Fibroblast of pulmonary artery (primary cell): ENCODE data around the gene KLK15.
"Not testable (repeated sequence)": the region's sequence is repeated elsewhere in the genome, so short reads cannot be mapped to it uniquely, and the experiment has no call there.

Experiments
- DNase-seq: peaks from one replicate; pipeline ENCODE4 v3.0.0-alpha.2; 2010; ENCODE audit warnings: low read depth
- H3K4me3 ChIP-seq: replicated peaks from 2 replicates; pipeline ENCODE4 v1.5.1; 2011; ENCODE audit warnings: low read depth, mild to moderate bottlenecking, control low read depth, low read length, moderate library complexity
- TF ChIP-seq, protein P1 (sequence below): IDR thresholded peaks from 2 replicates; pipeline ENCODE4 v1.5.1; 2011; ENCODE audit warnings: mild to moderate bottlenecking, control low read depth, low read length, inconsistent platforms; ENCODE audit errors: missing control alignments

The KLK15 gene

DNA sequence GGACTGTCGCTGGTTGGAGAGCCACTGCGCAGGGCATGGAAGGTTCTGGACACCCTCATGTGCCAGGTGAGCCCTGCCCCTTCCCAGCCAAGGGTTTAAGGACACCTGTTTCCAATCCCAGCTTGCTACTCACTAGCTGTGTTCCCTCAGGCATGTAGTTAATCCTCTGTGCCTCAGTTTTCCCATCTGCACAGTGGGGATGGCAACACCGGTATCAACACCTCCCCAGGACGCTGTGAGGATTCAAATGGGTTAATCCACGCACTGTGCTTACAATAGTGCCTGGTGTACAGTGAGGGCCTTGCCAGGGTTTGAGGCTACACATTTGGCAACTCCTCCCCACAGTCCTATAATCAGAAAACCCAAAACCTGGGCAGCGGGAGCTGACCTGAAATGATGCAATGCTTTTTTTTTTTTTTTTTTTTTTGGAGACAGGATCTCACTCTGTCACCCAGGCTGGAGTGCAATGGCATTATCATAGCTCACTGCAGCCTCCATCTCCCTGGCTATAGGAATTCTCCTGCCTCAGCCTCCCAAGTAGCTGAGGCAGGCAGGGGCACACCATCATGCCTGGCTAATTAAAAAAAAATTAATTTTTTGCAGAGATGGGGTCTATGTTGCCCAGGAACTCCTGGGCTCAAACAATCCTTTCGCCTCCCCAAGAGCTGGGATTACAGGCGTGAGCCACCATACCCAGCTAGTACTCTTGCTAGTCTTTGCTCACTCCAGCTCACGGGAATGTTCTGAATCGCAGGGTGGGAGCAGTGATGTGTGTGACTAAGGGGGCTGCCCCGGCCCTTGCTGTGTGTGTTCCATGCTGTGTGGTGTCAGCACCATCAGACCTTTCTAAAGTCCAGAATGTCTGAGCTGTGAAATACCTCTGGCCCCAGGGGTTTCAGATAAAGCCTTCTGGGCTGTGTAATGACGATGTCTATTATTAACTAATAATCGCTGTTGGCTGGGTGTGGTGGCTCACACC is 40.8 kb downstream of the KLK15 start:
- DNase-seq: no peak
- TF ChIP-seq, protein P1, sequence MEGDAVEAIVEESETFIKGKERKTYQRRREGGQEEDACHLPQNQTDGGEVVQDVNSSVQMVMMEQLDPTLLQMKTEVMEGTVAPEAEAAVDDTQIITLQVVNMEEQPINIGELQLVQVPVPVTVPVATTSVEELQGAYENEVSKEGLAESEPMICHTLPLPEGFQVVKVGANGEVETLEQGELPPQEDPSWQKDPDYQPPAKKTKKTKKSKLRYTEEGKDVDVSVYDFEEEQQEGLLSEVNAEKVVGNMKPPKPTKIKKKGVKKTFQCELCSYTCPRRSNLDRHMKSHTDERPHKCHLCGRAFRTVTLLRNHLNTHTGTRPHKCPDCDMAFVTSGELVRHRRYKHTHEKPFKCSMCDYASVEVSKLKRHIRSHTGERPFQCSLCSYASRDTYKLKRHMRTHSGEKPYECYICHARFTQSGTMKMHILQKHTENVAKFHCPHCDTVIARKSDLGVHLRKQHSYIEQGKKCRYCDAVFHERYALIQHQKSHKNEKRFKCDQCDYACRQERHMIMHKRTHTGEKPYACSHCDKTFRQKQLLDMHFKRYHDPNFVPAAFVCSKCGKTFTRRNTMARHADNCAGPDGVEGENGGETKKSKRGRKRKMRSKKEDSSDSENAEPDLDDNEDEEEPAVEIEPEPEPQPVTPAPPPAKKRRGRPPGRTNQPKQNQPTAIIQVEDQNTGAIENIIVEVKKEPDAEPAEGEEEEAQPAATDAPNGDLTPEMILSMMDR: no peak
- no peak overlapping the region for H3K4me3 ChIP-seq

DNA sequence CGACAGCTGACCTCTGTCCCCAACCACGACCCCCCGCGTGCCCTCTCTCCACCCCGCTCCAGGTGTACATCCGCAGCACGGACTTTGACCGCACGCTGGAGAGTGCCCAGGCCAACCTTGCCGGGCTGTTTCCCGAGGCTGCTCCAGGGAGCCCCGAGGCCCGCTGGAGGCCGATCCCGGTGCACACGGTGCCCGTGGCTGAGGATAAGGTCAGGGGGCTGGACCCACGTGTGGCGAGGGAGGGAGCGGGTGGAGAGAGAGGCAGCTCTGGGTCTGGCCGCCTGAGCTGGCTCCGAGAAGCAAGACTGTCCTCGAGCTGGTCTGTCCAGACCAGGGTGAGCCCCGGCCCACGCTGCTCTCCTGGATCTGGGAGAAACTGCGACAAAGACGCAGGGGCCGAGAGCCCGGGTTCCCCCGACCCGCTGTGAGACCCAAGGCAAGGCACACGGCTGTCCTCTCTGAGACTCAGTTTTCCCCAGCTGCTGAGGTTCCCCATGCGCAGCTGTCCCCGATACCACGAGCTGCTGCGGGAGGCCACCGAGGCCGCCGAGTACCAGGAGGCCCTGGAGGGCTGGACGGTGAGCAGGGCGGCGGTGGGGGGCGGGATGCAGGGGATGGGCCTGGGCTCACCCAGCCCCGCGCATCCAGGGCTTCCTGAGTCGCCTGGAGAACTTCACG is 41.6 kb downstream of the KLK15 start:
- H3K4me3 ChIP-seq: no peak overlapping the region
- no peak for DNase-seq
- TF ChIP-seq, protein P1: no peak

DNA sequence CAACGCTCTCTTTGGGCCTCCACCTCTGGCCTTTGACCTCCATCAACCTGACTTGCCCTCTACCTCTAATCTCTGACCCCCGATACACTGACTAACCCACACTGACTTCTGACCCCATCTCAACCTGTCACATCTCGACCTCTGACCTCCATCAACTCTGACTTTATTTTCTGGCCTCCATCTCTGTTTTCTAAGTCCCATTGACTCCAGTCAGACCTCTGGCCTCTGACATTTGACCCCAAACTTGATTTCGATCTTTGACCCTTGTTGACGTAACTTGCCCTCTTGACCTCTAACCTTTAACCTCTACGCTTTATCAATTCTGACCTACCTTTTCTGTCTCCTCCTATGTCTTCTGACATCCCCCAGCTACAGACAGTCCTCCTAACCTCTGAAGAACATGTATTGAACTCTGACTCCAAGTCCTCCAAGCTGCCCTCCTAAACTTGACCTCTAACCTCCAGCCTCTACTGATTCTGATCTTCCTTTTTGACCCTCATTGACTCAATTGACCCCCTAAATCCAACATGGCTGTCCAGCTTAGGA is 42.4 kb downstream of the KLK15 start:
- no peak overlapping the region for H3K4me3 ChIP-seq
- TF ChIP-seq, protein P1: no peak
- DNase-seq: no peak

DNA sequence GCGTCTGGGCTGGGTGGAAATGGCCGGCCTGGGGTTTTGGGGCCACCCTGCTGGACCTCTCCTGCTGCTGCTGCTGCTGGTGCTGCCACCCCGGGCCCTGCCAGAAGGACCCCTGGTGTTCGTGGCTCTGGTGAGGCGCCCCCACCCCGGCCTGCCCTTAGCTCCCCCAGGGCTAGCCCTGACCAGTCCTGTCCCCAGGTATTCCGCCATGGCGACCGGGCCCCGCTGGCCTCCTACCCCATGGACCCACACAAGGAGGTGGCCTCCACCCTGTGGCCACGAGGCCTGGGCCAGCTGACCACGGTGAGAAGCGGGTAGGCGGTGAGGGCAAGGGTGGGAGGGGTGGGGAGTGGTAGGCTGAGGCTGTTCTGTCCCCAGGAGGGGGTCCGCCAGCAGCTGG is 43.0 kb downstream of the KLK15 start, which contains the start of gene ACP4:
TSS of gene ACP4 (plus strand) at position 20 of the 400 bp plus-strand sequence. CDS start at position 20, 0 bp downstream.
- DNase-seq: no peak
- TF ChIP-seq, protein P1: no peak
- no peak within 1 kb of the TSS for H3K4me3 ChIP-seq

DNA sequence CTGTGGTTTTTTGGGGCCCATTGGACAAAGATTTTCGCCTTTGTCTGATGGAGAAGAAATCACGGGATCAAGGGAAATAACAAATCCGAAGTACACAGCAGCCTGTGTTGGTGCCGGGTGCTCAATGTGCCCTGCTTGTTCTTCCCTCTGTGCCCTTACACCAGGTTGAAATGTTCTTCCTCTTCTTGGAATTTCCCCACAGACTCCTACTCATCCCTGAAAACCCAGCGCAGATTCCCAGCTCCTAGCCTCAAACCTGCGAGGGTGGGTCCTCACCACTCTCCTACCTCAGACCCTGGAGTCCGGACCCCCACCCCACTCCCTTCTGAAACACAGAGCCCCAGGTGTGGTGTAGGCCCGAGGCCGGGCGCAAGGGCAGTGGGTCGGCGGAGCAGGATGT is 48.0 kb downstream of the KLK15 start:
- DNase-seq: no peak
- no peak overlapping the region for H3K4me3 ChIP-seq
- TF ChIP-seq, protein P1: no peak

DNA sequence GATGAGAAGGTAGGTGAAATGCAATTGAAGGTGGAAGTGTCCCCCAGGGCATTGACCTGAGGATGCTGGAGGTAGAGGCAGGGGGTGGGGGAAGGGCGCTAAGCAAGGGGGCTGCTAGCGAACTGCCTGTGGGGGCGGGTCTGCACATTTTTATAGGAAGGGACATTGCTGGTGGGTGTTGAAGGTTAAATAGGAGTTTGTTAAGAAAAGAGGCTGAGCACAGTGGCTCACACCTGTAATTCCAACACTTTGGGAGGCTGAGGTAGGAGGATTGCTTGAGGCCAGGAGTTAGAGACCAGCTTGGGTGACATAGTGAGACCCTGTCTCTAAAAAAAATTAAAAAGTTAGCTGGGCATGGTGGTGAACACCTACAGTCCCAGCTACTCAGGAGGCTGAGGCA is 48.7 kb downstream of the KLK15 start:
- no peak overlapping the region for H3K4me3 ChIP-seq
- TF ChIP-seq, protein P1: no peak
- DNase-seq: no peak

DNA sequence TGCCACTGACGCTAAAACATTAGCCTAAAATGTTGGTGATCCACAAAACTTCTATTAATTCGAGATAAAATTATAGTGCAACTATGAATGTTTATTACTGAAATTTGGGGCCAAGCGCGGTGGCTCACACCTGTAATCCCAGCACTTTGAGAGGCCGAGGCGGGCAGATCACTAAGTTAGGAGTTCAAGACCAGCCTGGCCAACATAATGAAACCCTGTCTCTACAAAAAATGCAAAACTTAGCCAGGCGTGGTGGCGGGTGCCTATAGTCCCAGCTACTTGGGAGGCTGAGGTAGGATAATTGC is 49.6 kb downstream of the KLK15 start:
- DNase-seq, H3K4me3 ChIP-seq: not testable (repeated sequence)
